Activated B cell treated with CpG ODN at 0.5 μM for 24 hours (primary cell): ENCODE data around the gene RNLS. TPM values are rescaled to one million over a fixed set of nuclear protein-coding genes. Genes with fewer than 3 reads are reported as not detected.

Experiments
- ATAC-seq: fragments of 200-7000 bp; cut with Tn5 transposase; one replicate; pipeline ENCODE4 v1.10.0; 2021; ENCODE audit warnings: low read depth, mild to moderate bottlenecking, moderate library complexity
- CTCF ChIA-PET: fragments of 350-600 bp; sonication (Branson Sonifier 250); formaldehyde crosslinking; loops from one replicate; lab custom pipeline; 2021; ENCODE audit warnings: antibody characterized with exemption; lab: Charles Lee
- POLR2A ChIA-PET: fragments of 350-600 bp; sonication (Branson Sonifier 250); formaldehyde crosslinking; loops from one replicate; lab custom pipeline; 2021; ENCODE audit warnings: antibody characterized with exemption; lab: Charles Lee
- DNase-seq: peaks from one replicate; pipeline ENCODE4 v3.0.0; 2022
- H3K27ac Mint-ChIP-seq: one replicate; pipeline ENCODE4 v1.8.0; 2020; ENCODE audit warnings: mixed read lengths
- H3K27me3 Mint-ChIP-seq: one replicate; pipeline ENCODE4 v1.8.0; 2021; ENCODE audit warnings: mixed read lengths
- H3K36me3 Mint-ChIP-seq: one replicate; pipeline ENCODE4 v1.8.0; 2021; ENCODE audit warnings: low read depth, mixed read lengths
- H3K4me1 Mint-ChIP-seq: one replicate; pipeline ENCODE4 v1.8.0; 2021; ENCODE audit warnings: mixed read lengths
- H3K4me3 Mint-ChIP-seq: one replicate; pipeline ENCODE4 v1.8.0; 2020; ENCODE audit warnings: mild to moderate bottlenecking, mixed read lengths
- H3K9me3 Mint-ChIP-seq: one replicate; pipeline ENCODE4 v1.8.0; 2020; ENCODE audit warnings: mixed read lengths
- CTCF ChIP-seq: fragments of 200-600 bp; IDR thresholded peaks from one replicate; pipeline ENCODE4 v1.8.0; 2022; ENCODE audit warnings: antibody characterized with exemption, mild to moderate bottlenecking
- intact Hi-C: fragments of 100-400 bp; cut with micrococcal nuclease; formaldehyde crosslinking; loops from one replicate; pipeline ENCODE4 v1.15.1; 2024
- total RNA-seq: library from RNA; stranded (reverse); gene quantifications from 2 replicates; pipeline ENCODE4 v1.2.3, GENCODE V29; 2022

Gene RNLS
- total RNA-seq, 1 donor from 2014 or later = 5.7 TPM

GRCh38 chr10:88499569-88500470, 83.3 kb downstream of the RNLS start:
- no peaks in the 10 kb centered on the region for H3K9me3 Mint-ChIP-seq
- intact Hi-C loops = no loop called here
- H3K36me3 Mint-ChIP-seq = no peaks in the 10 kb centered on the region
- CTCF ChIA-PET = no interaction called here
- TF ChIP-seq CTCF = no peak
- POLR2A ChIA-PET = no interaction called here
- no peaks in the 10 kb centered on the region for H3K27me3 Mint-ChIP-seq
- H3K4me1 Mint-ChIP-seq = peaks cover 16% of the 10 kb centered on the region
- H3K27ac Mint-ChIP-seq = no peak overlapping the region
- DNase-seq = no peak
- ATAC-seq = no peak
- H3K4me3 Mint-ChIP-seq = no peak overlapping the region

GRCh38 chr10:88497913-88498312, 85.2 kb downstream of the RNLS start:
- ATAC-seq = no peak
- intact Hi-C loops = no loop called here
- Mint-ChIP-seq H3K4me1 (peaks cover 30% of the 10 kb centered on the region), H3K27me3 (no peaks in the 10 kb centered on the region), H3K36me3 (no peaks in the 10 kb centered on the region), H3K4me3 (no peak overlapping the region), H3K9me3 (no peaks in the 10 kb centered on the region), H3K27ac (no peak overlapping the region)
- no peak for TF ChIP-seq CTCF
- ChIA-PET CTCF (no interaction called here), POLR2A (no interaction called here)
- DNase-seq = no peak

GRCh38 chr10:88494537-88494936, 88.6 kb downstream of the RNLS start:
- no peak overlapping the region for H3K4me3 Mint-ChIP-seq

DNA sequence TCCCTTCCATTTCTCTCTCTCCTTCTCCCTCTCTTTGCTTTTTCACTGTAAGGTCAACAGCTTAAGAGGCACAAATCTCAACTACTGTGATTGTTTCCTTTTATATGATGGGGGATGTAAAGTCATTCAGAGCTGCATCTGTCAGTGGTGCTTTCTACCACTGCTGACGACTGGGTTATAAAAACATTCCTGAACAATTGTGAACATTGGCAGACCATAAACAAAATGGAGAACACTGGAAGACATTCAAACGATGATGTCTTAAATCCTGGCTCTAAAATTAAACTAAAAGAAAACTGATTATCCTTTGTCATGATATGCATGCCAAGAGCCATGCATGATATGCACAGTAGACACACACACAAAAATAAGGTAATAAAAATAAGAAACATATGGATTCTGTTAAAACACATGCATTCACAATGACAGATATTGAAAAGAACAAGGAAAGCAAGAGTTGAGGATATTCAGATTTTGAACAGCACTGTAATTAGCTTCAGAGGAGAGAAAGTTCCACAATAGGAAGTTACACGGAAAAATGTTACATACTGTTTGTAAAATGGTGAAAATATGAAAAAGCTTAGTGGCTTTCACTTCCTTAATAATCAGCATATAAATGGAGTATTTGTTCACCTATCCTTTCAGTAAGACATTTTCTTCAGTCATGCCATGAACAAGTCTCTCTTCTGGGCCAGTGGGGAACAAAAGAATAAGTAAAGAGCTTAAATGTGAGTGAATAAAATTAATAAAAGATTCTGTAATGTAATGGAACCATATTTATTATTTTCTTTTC, 89.2 kb downstream of the RNLS start:
- no peak overlapping the region for H3K27ac Mint-ChIP-seq
- DNase-seq (no peak), ATAC-seq (no peak)
- H3K4me1 Mint-ChIP-seq = peaks cover 37% of the 10 kb centered on the region
- ChIA-PET POLR2A (interaction anchor here (0.6 to 0.7 kb wide), 2 partner anchors 615 to 675 kb away, joined by 3 read pairs; no protein-coding TSS in a partner anchor), CTCF (no interaction called here)
- intact Hi-C loops = no loop called here
- no peak for TF ChIP-seq CTCF
- no peak overlapping the region for H3K4me3 Mint-ChIP-seq
- H3K27me3 Mint-ChIP-seq = no peaks in the 10 kb centered on the region
- H3K9me3 Mint-ChIP-seq = no peaks in the 10 kb centered on the region
- H3K36me3 Mint-ChIP-seq = no peaks in the 10 kb centered on the region

More at GRCh38 chr10:88494537-88494936, 88.6 kb downstream of the RNLS start:
- H3K27me3 Mint-ChIP-seq = no peaks in the 10 kb centered on the region
- H3K27ac Mint-ChIP-seq = no peak overlapping the region
- H3K9me3 Mint-ChIP-seq = no peaks in the 10 kb centered on the region
- ChIA-PET POLR2A (interaction anchor here (0.6 kb wide), 1 partner anchor 675 kb away, joined by 3 read pairs; no protein-coding TSS in a partner anchor), CTCF (no interaction called here)
- DNase-seq (no peak), ATAC-seq (no peak)
- intact Hi-C loops = no loop called here
- no peaks in the 10 kb centered on the region for H3K36me3 Mint-ChIP-seq
- no peak for TF ChIP-seq CTCF
- peaks cover 37% of the 10 kb centered on the region for H3K4me1 Mint-ChIP-seq

- Mint-ChIP-seq H3K9me3 (peaks cover 5% of the 10 kb centered on the region), H3K27ac (no peak overlapping the region), H3K27me3 (no peaks in the 10 kb centered on the region), H3K4me3 (no peak overlapping the region), H3K4me1 (peaks cover 32% of the 10 kb centered on the region), H3K36me3 (no peaks in the 10 kb centered on the region)
- no peak for ATAC-seq
- ChIA-PET POLR2A (no interaction called here), CTCF (no interaction called here)
- no peak for TF ChIP-seq CTCF
- DNase-seq = no peak
- intact Hi-C loops = no loop called here
Observed at GRCh38 chr10:88491314-88491713, 91.8 kb downstream of the RNLS start.
